Measurements from ENCODE around the gene NGEF.
A peak's percentile ranks its signal among the peaks of the same experiment; 100 is the strongest.

- TF ChIP-seq CTCF (IDR thresholded peaks at IDR 0.05; ENCODE audit: low read depth, low read length, missing input control) (no peak), TAF1 (conservative IDR thresholded peaks at IDR 0.05) (peak; percentile 75), ATF3 (IDR thresholded peaks at IDR 0.05) (no peak), SP1 (IDR thresholded peaks at IDR 0.05) (peak; percentile 96), RXRA (IDR thresholded peaks at IDR 0.05) (peak; percentile 90 to 94)
These were observed at the start of gene NGEF for GRCh38 chr2:233013027-233013461.
